ENCODE measurements around the gene ZNF860. TPM values are rescaled to one million over a fixed set of nuclear protein-coding genes. Genes with fewer than 3 reads are reported as not detected.

Gene ZNF860
- total and polyA plus RNA-seq, 2 of the 4 experiments (the other 2 are of a cell fraction): 0.18 to 0.26 TPM

GRCh38 chr3:31943041-31943440 lies 38.5 kb upstream of the ZNF860 start:
- CTCF ChIA-PET: interaction anchor here (0.5 kb wide), 1 partner anchor 146 kb away, joined by 3 read pairs; no protein-coding TSS in a partner anchor
- ATAC-seq (ENCODE audit: low read depth) (no peak), DNase-seq (no peak)
- Histone ChIP-seq H3K9me1 (ENCODE audit: insufficient read depth, low read length) (peaks cover 3% of the 10 kb centered on the region; the same call in 1 of the 2 replicates), H3K4me1 (ENCODE audit: control insufficient read depth, insufficient read depth, low read length) (peaks cover 3% of the 10 kb centered on the region), H2AFZ (replicated peaks; ENCODE audit: low read length, poor library complexity) (no peak overlapping the region), H3K23ac (ENCODE audit: low read depth, low read length) (no peak overlapping the region), H4K5ac (ENCODE audit: low read depth, low read length) (no peak overlapping the region), H3K9me3 (ENCODE audit: control insufficient read depth, insufficient read depth, low read length) (no peaks in the 10 kb centered on the region), H3K36me3 (ENCODE audit: control insufficient read depth, insufficient read depth, low read length) (no peaks in the 10 kb centered on the region), H3K9ac (ENCODE audit: low read depth, low read length) (no peak overlapping the region), H2AK5ac (ENCODE audit: low read depth, low read length) (no peak overlapping the region), H2BK15ac (ENCODE audit: low read depth, low read length) (no peak overlapping the region), H3K4ac (ENCODE audit: low read depth, low read length) (no peak overlapping the region), H3K79me1 (ENCODE audit: low read depth in 1 of 2, low read length in 2 of 2) (peaks cover 6 to 12% of the 10 kb centered on the region in 2 experiments; a peak in 1 of 4 replicates), H3K56ac (ENCODE audit: extremely low read depth, insufficient read depth, low read length) (no peak overlapping the region), H4K91ac (ENCODE audit: insufficient read depth, low read depth, low read length) (no peak overlapping the region), H3K4me3 (ENCODE audit: insufficient read depth, low read depth, low read length) (no peak overlapping the region), H3K4me2 (ENCODE audit: low read depth, low read length) (no peak overlapping the region), H2BK120ac (ENCODE audit: low read depth, low read length) (no peak overlapping the region), H3K18ac (ENCODE audit: low read depth, low read length) (no peak overlapping the region), H4K20me1 (ENCODE audit: insufficient read depth, low read length) (no peaks in the 10 kb centered on the region), H3K27ac (ENCODE audit: insufficient read depth, low read length) (no peak overlapping the region), H3K14ac (replicated peaks; ENCODE audit: low read depth, low read length) (no peak overlapping the region), H2BK5ac (ENCODE audit: low read depth, low read length, poor library complexity, severe bottlenecking) (no peak overlapping the region), H2AK9ac (replicated peaks; ENCODE audit: low read depth, low read length, poor library complexity) (no peak overlapping the region), H4K8ac (ENCODE audit: low read depth in 2 of 2, low read length in 2 of 2) (no peak overlapping the region), H2BK20ac (ENCODE audit: low read depth, low read length) (no peak overlapping the region), H3K27me3 (ENCODE audit: control insufficient read depth, insufficient read depth, low read length) (no peaks in the 10 kb centered on the region)
- dilution Hi-C loops (cut with HindIII; ENCODE audit: low sequenced_read_pairs, unreplicated experiment): no loop called here
- POLR2A ChIA-PET (ENCODE audit: unreplicated experiment): no interaction called here
- TF ChIP-seq POLR2A (IDR thresholded peaks at IDR 0.05; ENCODE audit: low read depth, low read length) (no peak), CEBPB (IDR thresholded peaks at IDR 0.05; ENCODE audit: low read depth, low read length) (no peak), CHD1 (IDR thresholded peaks at IDR 0.05; ENCODE audit: low read depth, low read length) (no peak), FOS (IDR thresholded peaks at IDR 0.05; ENCODE audit: low read depth, low read length) (no peak), MXI1 (IDR thresholded peaks at IDR 0.05; ENCODE audit: borderline replicate concordance, low read depth, low read length) (no peak), ELK1 (IDR thresholded peaks at IDR 0.05; ENCODE audit: borderline replicate concordance, low read depth, low read length) (no peak), RFX5 (IDR thresholded peaks at IDR 0.05; ENCODE audit: low read depth, low read length) (no peak), CTCF (conservative IDR thresholded peaks at IDR 0.05; ENCODE audit: low read depth, low read length) (no peak), USF2 (IDR thresholded peaks at IDR 0.05; ENCODE audit: low read depth, low read length) (no peak), SMC3 (IDR thresholded peaks at IDR 0.05; ENCODE audit: low read depth, low read length) (no peak), NFE2L2 (IDR thresholded peaks at IDR 0.05; ENCODE audit: low read depth, low read length) (no peak), RAD21 (IDR thresholded peaks at IDR 0.05; ENCODE audit: low read length) (no peak), MAFK (IDR thresholded peaks at IDR 0.05; ENCODE audit: low read depth, low read length) (no peak), RCOR1 (IDR thresholded peaks at IDR 0.05; ENCODE audit: insufficient replicate concordance, low read length) (no peak), BHLHE40 (IDR thresholded peaks at IDR 0.05; ENCODE audit: low read depth, low read length) (no peak), MAZ (IDR thresholded peaks at IDR 0.05; ENCODE audit: borderline replicate concordance, low read depth, low read length) (no peak)
- no TSS peak for BruUV-seq (replicated peaks)
- intact Hi-C loops (cut with micrococcal nuclease): no loop called here
- in situ Hi-C loops (cut with MboI; ENCODE audit: low sequenced_read_pairs): no loop called here

Data from IMR-90 (cell line).